NCI-H1694 treated with DMSO at 0.1 percent for 48 hours (cell line): Measurements from ENCODE around the gene EGFLAM.

Experiments
- DNase-seq: peaks from one replicate; lab custom pipeline; 2025; lab: John Stamatoyannopoulos, UW

Gene EGFLAM

GRCh38 chr5:38420246-38420645 lies 161.9 kb downstream of the EGFLAM start:
- DNase-seq, result no peak

- peak; percentile 30 for DNase-seq
Observed at GRCh38 chr5:38420691-38421390, 162.5 kb downstream of the EGFLAM start.

- DNase-seq, result no peak
Observed at GRCh38 chr5:38422622-38423021, 164.3 kb downstream of the EGFLAM start.

- DNase-seq, result no peak
Observed at GRCh38 chr5:38423276-38424147, 165.2 kb downstream of the EGFLAM start.

GRCh38 chr5:38424148-38425060 lies 166.0 kb downstream of the EGFLAM start:
- DNase-seq, result peak; percentile 29

- DNase-seq, result no peak
Observed at GRCh38 chr5:38426490-38426889, 168.1 kb downstream of the EGFLAM start.

GRCh38 chr5:38426986-38427950 lies 168.9 kb downstream of the EGFLAM start:
- DNase-seq, result no peak

GRCh38 chr5:38431242-38431853 lies 173.0 kb downstream of the EGFLAM start:
- DNase-seq, result no peak

GRCh38 chr5:38433160-38433861 lies 175.0 kb downstream of the EGFLAM start:
- DNase-seq, result no peak

GRCh38 chr5:38434966-38435705 lies 176.8 kb downstream of the EGFLAM start:
- no peak for DNase-seq

- no peak for DNase-seq
Observed at GRCh38 chr5:38438757-38439156, 180.4 kb downstream of the EGFLAM start.

- peak; percentile 88 for DNase-seq
Observed at GRCh38 chr5:38441453-38442246, 183.3 kb downstream of the EGFLAM start.

- DNase-seq, result no peak
Observed at GRCh38 chr5:38442247-38442573, 183.9 kb downstream of the EGFLAM start.

GRCh38 chr5:38443390-38443789 lies 185.0 kb downstream of the EGFLAM start:
- DNase-seq, result no peak

- DNase-seq, result no peak
Observed at GRCh38 chr5:38445374-38446028, 187.1 kb downstream of the EGFLAM start.

- no peak for DNase-seq
Observed at GRCh38 chr5:38446029-38446522, 187.7 kb downstream of the EGFLAM start.

- no peak for DNase-seq
Observed at GRCh38 chr5:38447056-38447455, 188.7 kb downstream of the EGFLAM start.

GRCh38 chr5:38447786-38448185 lies 189.4 kb downstream of the EGFLAM start:
- DNase-seq, result no peak
